Activated T-cell treated with anti-CD3 and anti-CD28 coated beads for 4 hours (primary cell): ENCODE measurements around the gene MAST3.

ENCODE experiments used
- DNase-seq: peaks from one replicate; pipeline ENCODE4 v3.0.0-alpha.2; 2020

Gene MAST3

DNA sequence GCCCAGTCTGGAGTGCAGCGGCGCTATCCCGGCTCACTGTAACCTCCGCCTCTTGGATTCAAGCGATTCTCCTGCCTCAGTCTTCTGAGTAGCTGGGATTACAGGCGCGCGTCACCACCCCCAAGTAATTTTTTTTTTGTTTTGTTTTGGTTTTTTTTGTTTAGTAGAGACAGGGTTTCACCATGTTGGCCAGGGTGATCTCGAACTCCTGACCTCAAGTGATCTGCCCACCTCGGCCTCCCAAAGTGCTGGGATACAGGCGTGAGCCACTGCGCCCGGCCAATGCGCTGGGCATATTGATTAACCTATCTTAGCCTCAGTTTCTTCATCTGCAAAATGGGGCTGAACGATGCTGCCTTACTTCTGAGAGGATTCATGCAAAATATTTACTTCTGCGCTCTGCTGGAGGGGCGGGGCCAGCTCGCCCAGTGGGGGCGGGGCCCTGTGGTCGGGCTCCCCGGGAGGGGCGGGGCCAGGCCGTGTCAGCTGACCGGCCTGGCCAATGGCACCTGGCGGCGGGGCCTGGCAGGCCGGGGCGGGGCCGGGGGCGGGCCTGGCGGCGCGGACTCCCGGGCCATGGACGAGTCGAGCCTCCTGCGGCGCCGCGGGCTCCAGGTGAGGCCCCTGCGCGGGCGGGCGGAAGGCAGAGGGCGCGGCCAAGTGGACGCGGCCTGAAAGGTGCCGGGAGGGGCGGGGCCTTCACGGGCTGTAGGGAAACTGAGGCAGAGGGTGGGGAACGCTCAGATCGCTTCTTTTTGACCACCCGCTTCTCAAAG, at the start of gene MAST3:
Gene MAST3 (plus strand): TSS at position 562 of the 776 bp plus-strand sequence. CDS start 15 bp downstream, at position 577.
- peak; percentile 82 for DNase-seq

DNA sequence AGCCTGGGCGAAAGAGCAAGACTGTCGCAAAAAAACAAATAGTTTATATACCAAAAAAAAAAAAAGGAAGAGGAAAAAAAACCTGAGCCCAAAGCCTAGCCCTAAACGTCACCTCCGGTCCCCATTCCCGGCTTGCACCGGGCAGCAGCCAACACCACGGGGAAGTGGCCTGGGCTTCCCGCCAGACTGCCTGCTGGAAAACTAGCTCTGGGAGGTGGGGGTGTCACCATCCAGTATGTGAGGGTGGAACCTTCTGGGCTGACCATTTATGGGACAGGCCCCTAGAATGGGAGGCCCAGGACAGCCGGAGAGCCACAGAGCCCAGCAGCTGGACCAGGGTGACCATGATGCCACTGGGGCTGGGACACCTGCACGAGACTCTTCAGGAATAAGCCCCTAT, 48.2 kb upstream of the MAST3 start:
- DNase-seq: no peak

DNA sequence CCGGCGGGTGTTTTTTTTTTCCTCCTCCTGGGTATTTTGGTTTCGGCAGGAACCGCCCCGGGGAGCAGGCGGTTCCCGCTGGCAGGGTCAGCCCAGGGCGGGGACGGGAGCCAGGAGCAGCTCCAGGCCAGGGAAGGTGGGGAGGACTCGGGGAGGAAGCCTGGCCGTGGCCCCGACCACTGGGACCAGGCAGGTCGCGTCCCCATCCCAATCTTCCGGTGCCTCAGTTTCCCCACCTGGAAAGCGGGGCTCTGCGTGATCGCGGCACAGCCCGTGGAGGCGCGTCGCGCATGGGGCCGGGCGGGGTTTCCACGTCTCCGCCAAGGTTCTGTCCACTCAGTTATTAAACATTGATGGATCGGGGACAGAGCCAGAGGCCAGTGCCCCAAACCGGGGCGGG, 45.7 kb upstream of the MAST3 start:
- no peak for DNase-seq

DNA sequence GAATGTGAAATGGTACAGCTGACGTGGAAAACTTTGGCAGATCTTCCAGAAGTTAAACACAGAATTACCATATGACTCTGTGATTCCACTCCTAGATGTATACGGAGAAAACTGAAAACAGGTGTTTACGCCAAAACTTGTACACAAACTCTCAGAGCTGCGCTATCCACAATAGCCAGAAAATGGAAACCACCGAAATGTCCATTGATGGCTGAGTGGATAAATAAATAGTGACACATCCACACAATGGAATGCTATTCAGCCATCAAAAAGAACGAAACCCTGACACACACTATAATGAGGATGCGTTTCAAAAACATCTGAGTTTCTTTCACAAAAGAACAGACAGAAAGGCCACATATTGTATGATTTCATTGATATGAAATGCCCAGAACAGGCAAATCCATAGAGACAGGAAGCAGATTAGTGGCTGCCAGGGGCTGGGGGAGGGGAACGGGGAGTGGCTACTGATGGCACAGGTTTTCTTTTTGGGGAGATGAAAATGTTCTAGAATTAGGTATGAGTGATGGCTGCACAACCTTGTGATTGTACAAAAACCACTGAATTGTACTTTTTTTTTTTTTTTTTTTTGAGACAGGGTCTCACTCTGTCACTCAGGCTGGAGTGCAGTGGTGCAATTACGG, 43.9 kb upstream of the MAST3 start:
- no peak for DNase-seq

DNA sequence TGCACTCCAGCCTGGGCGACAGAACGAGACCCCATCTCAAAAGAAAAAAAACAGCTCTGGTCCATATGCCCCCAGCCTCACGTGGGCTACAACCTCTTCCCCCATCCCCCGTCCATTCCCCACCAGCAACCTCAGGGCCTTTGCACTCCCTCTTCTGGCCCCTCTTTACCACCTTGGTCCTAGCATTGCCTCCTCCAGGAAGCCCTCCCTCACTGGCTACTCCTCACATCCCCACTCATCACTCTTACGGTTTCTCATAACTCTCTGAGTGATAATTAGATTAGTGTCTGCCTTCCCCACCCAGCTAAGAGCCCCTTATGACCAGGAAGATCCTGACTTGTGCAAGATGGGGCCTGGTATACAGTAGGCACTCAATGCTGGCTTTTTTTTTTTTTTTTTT, 41.6 kb upstream of the MAST3 start:
- no peak for DNase-seq

DNA sequence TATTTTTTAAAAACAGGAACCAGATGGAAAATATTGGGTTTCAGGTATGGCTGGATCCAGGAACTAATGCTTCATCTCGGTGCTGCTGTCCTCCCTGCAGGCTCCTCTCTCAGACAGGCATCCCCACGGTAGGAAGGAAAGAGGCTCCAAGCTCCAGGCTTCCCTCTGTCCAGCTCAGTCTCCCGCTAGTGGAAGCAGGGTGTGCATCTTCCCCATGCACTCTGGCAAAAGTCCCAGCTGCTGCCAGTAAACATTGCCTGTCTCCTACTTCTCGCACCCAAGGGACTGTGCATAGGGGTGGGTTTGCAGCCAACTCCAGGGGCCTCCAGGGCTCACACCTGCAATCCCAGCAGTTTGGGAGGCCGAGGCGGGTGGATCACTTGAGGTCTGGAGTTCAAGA, 40.0 kb upstream of the MAST3 start:
- DNase-seq: no peak

DNA sequence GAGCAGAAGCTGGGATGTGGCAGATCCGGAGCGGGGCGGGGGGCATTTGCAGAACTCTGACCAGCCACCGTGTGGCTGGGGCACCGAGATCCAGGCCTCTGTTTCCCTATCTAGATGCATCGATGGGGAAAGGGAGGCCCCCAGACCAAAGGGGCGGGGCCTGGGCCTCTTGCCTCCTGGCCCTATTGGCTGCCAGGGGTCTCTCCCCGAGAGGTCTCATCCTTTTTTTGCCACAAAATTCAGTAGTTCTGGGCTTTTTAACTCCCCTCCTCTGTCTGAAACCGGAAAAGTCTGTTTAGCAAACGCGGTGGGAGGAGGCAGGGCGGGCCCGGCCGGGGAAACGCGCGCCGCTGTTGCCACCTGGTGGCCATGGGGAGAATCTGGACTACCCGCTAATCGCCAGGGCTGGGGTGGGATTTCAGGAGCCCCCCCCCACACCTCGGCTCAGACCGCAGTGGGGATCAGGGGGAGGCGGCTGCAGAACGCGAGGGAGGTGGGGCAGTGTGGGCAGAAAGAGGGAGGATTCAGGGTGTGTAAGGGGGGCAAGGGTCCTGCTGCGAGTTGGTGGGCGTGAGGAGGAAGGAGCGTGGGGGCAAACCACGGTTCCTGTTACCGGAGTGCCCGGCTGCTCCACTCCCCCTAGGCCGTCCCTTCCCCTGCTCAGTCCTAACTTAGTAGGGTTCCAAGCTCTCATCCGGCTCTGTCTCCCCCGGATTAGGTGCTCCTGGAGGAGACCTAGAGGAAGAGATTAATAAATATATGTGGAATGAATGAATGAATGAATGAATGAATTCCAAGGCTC, 39.2 kb upstream of the MAST3 start:
- peak; percentile 76 for DNase-seq

DNA sequence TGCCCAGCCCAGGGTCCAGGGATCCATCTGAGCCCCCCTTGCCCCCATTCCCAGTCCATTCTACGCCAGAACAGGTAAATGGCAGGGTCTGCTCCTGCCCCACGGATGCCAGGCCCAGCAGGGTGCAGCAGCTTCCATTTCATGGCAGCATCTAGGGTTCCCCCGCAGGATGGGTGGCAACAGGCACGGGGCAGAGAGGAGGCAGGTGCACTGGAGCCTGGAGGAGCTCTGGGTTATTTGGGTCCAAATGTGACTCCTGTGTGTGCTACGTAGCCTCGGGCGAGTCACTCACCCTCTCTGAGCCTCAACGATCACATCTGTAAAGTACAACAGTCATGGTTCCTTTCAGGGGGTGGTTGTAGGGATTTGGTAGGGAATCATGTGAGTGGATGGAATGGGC, 38.3 kb upstream of the MAST3 start:
- no peak for DNase-seq

DNA sequence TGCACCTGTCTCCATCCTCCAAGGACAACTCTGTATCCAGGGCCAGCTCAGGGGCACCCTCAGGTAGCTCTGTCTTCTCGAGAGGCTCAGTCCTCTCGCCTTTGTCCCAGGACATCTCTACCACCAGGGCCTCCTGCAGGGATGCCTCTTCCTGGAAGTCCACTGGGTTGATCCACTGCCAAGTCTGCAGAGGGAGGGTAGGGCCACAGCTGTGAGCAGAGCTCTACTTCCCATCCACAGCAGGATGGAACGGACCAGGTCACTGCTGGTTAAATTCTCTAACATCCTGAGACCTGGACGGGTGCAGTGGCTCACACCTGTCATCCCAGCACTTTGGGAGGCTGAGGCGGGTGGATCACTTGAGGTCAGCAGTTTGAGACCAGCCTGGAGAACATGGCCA, 37.7 kb upstream of the MAST3 start:
- DNase-seq: no peak

DNA sequence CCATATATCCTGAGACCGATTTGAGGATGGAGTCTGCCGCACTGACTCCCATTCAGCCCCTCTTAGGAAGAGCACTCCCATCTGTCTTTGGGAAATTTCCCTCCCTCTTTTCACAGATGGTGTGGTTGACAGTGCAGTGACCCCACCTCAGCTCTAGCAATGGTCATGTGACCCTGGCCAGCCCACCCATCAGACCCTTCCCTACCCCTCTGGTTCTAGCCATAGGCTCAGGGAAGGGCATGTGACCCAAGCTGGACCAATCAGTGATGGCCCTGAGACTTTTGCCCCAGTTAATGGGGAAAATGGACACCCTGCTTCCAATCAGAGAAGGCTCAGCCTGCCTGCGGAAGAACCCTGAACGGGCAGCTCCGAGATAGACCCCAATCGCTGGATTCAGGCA, 37.1 kb upstream of the MAST3 start:
- no peak for DNase-seq

DNA sequence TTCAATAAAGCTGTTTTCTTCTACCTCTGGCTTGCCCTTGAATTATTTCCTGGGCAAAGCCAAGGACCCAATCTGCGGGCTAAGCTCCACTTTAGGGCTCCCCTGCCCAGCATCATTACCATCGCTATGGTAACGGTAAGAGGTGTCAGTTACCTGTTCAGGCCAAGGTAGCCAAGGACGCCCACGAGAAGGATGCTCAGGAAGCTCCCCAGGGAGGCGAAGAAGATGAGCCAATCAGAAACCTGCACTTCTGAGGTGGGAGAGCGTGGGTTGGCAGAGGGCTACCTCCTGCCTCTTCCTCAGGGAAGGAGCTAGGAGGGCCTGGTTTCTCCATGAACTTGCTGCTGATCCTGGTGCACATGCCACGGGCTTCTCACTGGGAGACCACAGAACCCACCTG, 35.5 kb upstream of the MAST3 start:
- DNase-seq: no peak

DNA sequence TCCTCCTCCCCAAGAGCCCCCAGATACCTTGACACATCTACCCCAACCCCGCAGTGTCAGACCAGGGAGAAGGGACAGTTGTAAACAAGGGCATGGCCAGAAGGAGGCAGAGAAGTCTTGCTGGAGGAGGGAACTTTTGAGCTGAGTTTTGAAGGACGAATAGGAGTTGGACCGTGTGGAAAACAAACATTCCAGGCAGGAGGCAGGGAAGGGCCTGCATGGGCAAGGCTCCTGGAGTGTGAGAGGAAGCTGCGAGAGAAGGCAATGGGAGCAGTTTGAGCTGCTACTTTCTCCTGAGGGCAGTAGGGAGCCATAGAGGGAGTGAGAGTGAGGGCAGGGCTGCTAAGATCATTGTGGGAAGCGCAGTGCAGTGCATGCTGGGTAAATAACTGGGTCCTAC, 34.1 kb upstream of the MAST3 start:
- peak; percentile 33 for DNase-seq

DNA sequence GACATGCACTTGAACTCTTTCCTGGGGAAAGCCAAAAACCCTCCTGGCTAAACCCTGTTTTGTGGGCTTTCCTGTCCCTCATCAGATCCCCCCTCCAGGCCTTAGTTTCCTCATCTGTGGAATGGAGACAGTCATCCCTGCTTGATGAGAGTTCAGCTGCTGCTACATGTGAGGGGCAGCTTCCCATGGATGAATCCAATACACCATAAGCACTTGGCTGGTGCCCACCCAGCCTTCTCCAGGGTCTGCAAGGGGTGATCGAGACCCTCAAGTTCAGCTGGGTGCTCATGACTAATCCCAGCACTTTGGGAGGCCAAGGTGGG, 32.4 kb upstream of the MAST3 start:
- DNase-seq: no peak

DNA sequence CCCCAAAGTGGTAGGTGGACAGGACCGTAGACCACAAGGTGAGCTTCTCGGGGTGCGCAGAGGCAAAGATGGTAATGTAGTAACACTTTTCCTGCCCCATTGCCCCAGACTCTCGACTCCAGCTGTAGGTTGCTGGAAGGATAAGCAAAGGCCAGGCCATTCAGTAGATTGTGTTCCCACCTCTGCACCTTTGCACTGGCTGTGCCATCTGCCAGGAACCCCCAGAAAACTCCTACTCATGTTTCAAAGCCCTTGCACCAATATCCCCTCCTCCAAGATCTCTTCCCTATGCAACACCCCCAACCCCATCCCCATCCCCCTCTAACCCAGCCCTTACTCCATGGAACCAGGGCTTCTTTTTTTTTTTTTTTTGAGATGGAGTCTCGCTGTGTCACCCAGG, 29.2 kb upstream of the MAST3 start:
- DNase-seq: no peak

DNA sequence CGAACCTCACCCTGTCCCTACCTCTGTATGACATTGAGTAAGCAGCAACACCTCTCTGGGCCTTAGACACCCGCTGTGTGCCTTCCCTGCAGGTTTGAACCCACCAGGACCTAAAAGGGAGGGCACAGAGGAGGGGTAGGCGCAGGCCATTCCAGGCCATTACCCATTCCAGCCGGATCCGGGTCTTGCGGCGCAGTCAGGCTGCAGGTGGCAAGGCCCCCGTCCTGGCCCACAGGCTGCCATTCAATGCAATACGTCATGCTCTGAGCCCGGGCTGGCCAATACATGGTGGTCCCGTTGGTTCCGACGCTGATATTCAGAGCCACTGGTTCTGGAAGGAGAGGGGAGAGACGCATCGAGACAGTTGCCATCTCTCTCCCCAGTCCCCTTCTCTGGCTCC, 28.2 kb upstream of the MAST3 start:
- no peak for DNase-seq

DNA sequence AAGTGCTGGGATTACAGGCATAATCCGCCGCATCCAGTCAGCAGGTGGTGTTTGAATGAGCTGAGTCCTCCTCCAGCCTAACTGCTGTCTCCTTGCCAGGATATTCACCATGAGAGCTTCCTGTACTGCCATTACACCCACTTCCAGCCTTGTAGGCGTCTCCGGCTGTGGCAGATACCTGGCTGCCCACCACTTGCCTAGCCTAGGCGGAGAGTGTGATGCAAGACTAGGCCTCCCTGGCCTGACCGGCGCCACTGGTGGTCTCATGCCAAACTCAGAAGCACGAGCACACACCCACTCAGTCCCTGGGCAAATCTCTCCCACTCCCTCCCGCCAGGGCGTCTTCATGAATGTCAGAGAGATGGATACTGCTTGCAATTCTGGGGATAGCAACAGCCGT, 27.4 kb upstream of the MAST3 start:
- no peak for DNase-seq

DNA sequence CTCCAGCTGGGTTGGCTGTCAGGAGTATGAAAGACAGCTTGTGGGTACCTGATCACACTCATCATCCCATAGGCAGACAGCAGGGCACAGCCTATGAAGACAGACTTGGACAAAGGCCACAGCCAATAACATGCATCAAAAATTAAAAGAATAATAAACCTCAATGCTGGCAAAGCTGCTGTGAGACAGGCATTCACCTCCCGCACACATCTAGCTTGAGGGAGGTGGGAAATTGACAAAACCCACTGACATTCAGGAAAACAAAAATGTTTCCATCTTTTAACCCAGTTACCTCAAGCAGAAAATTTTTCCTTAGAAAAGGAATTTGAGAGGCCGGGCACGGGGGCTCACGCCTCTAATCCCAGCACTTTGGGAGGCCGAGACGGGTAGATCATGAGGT, 25.2 kb upstream of the MAST3 start:
- DNase-seq: no peak

DNA sequence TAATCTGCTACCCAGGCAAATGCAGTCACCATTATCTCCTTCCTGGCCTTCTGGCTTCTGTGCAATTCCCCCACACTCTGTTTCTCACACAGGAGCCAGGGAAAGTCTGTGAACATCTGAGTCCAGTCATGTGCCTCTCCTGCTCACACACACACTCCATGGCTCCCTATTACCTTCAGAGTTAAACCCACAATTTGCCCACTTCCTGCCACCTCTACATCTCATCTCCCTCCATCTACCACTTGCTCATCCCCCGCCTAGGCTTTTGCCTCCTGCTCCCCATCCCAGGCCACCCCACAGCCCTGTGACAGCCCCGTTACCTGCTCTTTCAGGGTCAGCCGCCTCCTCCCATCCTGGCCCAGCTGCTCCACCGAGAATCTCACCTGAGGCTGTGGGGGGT, 24.4 kb upstream of the MAST3 start:
- DNase-seq: no peak

DNA sequence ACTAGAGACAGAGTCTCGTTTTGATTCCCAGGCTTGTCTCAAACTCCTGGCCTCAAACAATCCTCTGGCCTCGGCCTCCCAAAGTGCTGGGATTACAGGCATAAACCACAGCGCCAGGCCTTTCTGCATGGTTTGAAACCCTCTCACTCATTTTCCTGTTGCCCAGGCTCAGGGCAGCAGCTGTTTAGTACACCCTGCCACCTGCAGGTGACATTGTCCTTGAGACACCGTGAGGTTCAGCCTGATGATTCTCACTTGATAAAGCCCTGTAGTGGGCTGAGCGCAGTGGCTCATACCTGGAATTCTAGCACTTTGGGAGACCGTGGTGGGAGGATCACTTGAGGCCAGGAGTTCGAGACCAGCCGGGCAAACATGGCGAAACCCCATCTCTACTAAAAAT, 23.4 kb upstream of the MAST3 start:
- DNase-seq: no peak

DNA sequence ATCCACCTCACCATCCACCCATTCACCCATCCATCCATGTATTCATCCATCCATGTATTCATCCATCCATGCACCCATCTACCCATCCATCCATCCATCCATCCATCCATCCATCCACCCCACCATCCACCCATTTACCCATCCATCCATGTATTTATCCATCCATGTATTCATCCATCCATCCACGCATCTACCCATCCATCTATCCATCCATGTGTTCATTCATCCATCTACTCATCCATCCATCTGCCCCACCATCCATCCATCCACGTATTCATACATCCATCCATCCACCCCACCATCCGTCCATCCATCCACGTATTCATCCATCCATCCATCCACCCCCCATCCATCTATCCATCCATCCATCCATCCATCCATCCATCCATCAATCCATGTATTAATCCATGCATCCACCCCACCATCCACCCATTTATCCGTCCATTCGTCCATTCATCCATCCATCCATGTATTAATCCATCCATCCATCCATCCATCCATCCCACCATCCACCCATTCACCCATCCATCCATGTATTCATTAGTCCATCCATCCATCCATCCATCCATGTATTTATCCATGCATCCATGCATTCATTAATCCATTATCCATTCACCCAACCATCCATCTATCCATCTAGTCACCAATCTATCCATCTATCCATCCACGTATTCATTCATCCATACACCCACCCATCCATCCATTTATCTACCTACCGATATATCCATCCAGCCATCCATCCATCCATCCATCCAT, 13.5 kb upstream of the MAST3 start:
- no peak for DNase-seq

DNA sequence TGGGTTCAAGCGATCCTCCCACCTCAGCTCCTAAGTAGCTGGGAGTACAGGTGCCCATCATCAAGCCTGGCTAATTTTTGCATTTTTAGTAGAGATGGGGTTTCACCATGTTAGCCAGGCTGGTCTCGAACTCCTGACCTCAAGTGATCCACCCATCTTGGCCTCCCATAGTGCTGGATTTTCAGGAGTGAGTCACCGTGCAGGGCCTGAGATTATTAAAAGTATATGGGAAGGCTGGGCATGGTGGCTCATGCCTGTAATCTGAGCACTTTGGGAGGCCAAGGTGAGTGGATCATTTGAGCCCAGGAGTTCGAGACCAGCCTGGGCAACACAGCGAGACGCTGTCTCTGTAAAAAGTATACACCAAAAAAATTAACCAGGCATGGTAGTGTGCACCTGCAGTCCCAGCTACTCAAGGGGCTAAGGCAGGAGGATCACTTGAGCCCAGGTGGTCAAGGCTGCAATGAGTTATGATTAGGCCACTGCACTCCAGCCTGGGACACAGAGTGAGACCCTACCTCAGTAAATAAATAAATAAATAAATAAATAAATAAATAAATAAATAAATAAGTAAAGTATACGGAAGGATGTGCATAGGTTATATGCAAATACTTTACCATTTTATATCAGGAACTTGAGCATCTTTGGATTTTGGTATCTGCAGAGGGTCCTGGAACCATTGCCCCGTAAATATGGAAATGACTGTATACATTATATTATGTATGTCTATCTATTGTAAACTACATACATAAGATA, 11.7 kb upstream of the MAST3 start:
- DNase-seq: no peak

DNA sequence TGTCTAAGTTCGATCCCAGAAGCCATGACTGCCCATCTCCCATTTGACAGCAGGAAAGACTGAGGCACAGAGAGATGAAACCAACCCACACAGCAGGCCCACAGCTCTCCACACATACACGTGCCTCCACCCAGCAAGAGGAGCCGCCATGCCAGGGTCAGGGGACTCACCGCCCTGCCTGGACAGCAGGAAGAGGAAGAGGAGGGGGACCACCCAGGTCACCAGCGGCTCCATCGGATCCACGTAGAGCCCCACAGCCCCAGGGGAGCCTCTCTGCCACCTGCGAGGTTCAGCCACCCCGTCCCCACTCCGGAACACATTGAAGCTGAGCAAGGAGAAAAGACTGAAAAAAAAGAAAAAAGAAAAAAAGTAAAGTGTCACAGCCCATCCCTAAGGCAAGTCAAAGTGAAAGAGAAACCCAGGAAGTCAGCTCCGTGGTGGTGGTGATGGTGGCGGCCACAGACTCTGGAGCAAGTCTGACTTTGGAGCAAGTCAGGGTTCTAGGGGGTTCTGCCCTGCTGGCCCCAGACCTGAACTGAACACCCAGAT, 10.9 kb upstream of the MAST3 start, which contains the start of gene IL12RB1:
Gene IL12RB1 (minus strand): TSS at position 345 of the 549 bp plus-strand sequence. CDS start 111 bp downstream, at position 234.
- DNase-seq: peak; percentile 39
